SH-SY5Y (cell line): ENCODE measurements around the gene FFAR1.

Experiments used
- GATA2 ChIP-seq: IDR thresholded peaks from 2 replicates; pipeline ENCODE4 v1.6.1; 2011; ENCODE audit warnings: mild to moderate bottlenecking, low read depth, low read length
- GATA3 ChIP-seq: IDR thresholded peaks from 2 replicates; pipeline ENCODE4 v1.6.1; 2011; ENCODE audit warnings: low read depth, mild to moderate bottlenecking, low read length, moderate library complexity

- TF ChIP-seq GATA2: no peak
- no peak for TF ChIP-seq GATA3
Measured at GRCh38 chr19:35320065-35320713, 27.5 kb upstream of the FFAR1 start.
